GM06990 (cell line): ENCODE measurements around the gene WDR86.

Experiments
- DNase-seq: peaks from one replicate; pipeline ENCODE4 v3.0.0-alpha.2; 2011; ENCODE audit not compliant: insufficient read length; ENCODE audit errors: extremely low read depth
- H3K27me3 ChIP-seq: replicated peaks from 2 replicates; pipeline ENCODE4 v1.6.0; 2011; ENCODE audit warnings: low read length; ENCODE audit not compliant: control insufficient read depth, insufficient read depth
- H3K36me3 ChIP-seq: 2 replicates; pipeline ENCODE4 v1.5.1; 2011; ENCODE audit warnings: low read length; ENCODE audit not compliant: control insufficient read depth, insufficient read depth
- H3K4me3 ChIP-seq: replicated peaks from 2 replicates; pipeline ENCODE4 v1.5.1; 2011; ENCODE audit warnings: low read depth, mild to moderate bottlenecking, control low read depth, low read length
- TF ChIP-seq, protein P1 (sequence below): IDR thresholded peaks from 2 replicates; pipeline ENCODE4 v1.5.1; 2011; ENCODE audit warnings: low read length, control low read depth, mild to moderate bottlenecking, inconsistent platforms; ENCODE audit not compliant: insufficient read depth, poor library complexity, severe bottlenecking

WDR86 gene

DNA sequence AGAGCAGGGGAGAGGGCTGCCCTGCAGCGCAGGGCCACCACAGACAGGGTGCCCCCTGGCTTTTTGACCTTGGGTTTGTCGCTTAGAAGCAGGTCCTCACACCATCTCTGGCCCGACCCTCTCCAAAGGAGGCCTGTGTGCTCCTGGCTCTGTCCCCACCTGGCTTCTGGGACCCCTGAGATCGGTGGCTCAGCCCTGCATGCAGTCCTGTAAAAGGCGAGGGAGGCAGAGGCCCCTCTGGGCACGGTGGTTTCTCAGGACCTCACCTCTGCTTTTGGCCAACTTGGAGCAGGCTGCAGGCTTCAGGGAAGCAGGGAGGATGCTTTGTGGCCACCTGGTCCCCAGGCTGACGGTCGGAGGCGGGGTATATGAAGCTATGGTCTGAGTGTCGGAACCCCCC is 21.4 kb downstream of the WDR86 start:
- no peak for DNase-seq
- H3K27me3 ChIP-seq = no peaks in the 10 kb centered on the region; the same call in none of the 2 replicates
- no peak overlapping the region for H3K4me3 ChIP-seq
- TF ChIP-seq, protein P1, sequence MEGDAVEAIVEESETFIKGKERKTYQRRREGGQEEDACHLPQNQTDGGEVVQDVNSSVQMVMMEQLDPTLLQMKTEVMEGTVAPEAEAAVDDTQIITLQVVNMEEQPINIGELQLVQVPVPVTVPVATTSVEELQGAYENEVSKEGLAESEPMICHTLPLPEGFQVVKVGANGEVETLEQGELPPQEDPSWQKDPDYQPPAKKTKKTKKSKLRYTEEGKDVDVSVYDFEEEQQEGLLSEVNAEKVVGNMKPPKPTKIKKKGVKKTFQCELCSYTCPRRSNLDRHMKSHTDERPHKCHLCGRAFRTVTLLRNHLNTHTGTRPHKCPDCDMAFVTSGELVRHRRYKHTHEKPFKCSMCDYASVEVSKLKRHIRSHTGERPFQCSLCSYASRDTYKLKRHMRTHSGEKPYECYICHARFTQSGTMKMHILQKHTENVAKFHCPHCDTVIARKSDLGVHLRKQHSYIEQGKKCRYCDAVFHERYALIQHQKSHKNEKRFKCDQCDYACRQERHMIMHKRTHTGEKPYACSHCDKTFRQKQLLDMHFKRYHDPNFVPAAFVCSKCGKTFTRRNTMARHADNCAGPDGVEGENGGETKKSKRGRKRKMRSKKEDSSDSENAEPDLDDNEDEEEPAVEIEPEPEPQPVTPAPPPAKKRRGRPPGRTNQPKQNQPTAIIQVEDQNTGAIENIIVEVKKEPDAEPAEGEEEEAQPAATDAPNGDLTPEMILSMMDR = no peak
- H3K36me3 ChIP-seq = no peaks in the 10 kb centered on the region

DNA sequence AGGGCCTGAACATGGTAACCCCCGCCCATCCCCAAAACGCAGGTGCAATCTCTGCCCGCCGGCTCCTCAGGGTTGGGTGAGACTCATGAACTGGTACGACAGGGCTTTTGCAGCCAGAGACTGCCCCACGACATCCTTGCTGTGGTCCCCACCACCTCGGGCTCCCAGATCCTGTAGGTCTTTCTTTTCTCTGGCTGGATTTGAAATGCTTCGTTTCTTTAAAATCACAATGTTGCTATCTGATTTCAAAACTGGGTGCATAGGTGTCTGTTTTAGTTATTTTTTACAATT is 21.9 kb downstream of the WDR86 start:
- Histone ChIP-seq H3K4me3 (no peak overlapping the region), H3K36me3 (no peaks in the 10 kb centered on the region), H3K27me3 (no peaks in the 10 kb centered on the region; the same call in none of the 2 replicates)
- no peak for DNase-seq
- TF ChIP-seq, protein P1 = no peak

DNA sequence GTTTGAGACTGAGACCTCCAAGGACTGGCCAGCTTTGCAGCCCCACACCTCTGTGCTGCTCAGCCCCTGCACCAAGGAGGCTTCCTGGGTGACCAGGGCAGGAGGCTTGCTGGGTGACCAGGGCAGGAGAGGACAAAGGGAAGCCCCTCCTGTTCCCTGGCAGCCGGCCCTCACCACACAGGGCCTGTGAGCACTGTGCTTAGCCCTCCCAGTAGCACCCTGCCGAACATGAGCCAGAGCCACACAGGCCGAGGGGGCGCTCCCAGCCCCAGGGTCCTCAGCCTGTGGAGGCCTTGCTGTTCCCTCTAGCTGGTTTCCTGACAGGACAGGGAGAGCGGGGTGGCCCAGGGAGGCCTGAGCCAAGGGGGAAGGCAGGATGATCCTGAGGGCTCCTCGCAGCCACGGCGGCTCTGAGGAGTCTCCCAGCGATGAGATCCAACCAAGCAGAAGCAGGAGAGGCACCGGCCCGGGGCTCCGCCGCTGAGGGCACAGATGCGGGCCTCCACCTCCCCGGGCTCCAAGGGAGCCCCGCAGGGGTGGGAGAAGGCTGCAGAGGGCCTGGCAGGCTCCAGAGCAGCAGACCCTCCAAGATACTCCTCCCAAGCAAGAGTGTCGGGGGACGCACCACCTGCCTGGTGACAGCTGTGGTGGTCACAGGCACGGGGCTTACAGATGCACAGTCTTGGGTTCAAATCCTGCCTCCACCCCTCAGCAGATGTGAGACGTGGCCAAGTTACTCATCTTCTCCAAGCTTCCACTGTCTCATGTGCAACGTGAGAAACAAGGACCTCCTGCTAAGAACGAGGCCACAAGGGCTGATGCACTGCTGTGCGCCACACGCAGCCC is 22.5 kb downstream of the WDR86 start:
- Histone ChIP-seq H3K36me3 (no peaks in the 10 kb centered on the region), H3K27me3 (peaks cover 2% of the 10 kb centered on the region), H3K4me3 (no peak overlapping the region)
- DNase-seq = no peak
- TF ChIP-seq, protein P1 = no peak

DNA sequence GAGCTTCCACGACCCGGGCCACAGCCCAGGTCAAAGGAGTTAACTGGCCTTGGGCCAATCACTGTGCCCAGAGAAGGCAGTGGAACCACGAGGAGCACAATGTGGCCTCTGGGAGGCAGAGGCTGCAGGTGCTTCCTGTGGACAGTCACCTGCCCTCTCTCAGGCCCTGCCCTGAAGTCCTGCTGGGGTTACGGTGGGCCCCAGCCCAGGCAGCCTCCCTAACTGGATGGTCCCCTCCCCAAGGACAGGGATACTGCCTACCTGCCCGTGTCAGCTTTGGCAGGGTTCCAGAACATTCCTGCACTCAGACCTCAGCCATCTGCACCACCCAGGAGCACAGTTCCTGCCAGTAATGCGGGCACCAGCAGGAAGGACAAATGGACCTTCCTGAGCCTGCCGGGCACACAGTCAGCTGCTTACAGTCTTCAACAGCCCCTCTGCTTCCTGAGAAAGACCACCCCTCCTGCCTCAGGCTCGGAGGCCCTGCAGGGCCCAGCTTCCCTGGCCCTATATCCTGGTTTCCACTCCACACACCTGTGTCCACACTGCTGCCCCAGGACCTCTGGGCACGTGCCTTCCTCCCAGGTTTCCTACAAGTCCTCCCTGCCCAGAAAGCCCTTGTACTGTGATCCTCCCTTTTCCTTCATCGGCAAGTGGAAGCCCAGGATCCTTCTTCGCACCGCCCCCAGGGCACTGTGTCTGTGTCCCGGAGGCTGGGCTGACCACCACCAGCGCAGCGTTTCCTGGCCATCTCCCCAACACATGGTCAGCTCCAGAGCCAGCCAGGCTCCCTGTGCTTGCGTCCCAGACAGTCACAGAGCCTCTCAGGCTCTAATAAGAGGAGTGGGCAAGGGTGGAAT is 23.3 kb downstream of the WDR86 start:
- TF ChIP-seq, protein P1 = no peak
- Histone ChIP-seq H3K36me3 (no peaks in the 10 kb centered on the region), H3K4me3 (no peak overlapping the region), H3K27me3 (peaks cover 2% of the 10 kb centered on the region)
- DNase-seq = no peak

DNA sequence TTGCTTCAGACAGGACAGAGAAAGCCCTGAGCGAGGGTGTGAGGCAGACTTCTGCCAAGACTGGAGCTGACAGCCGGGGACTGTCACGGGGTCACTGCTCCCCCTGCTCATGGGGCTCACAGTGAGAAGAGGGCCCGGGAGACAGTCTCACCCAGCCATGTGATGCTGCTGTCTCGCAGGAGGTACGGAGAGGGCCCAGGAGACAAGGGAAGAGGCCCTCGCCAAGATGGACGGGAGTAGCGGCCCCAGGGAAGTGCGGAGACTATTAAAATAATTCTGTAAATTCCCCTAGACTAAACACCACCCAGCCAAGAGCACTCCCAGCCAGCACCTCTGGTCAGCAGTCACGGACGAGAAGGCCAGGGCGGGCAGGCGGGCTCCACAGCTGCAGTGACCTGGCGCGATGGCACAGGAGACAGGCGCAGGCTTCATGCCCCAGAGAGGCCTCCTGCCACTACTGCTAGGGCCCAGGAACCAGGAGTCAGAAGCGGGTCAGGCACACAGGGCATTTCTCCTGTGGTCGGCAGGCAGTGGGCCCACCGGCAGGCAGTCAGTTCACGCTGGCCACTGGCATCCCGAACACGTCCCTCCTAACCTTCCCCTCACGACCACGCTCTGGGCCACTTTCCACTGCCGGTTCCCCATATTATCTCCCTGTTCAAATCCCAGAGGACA is 24.1 kb downstream of the WDR86 start:
- H3K36me3 ChIP-seq = no peaks in the 10 kb centered on the region
- H3K4me3 ChIP-seq = no peak overlapping the region
- TF ChIP-seq, protein P1 = no peak
- H3K27me3 ChIP-seq = peaks cover 2% of the 10 kb centered on the region
- no peak for DNase-seq
